Astrocyte (in vitro differentiated cells and primary cell): Measurements from ENCODE around the gene BATF2.

Experiments used
- EZH2 ChIP-seq: IDR thresholded peaks from 2 replicates; pipeline ENCODE4 v1.6.1; 2012; ENCODE audit warnings: mild to moderate bottlenecking, low read length, inconsistent platforms; ENCODE audit not compliant: insufficient read depth
- TF ChIP-seq, protein P1 (sequence below): IDR thresholded peaks from 2 replicates; pipeline ENCODE4 v1.5.1; 2011; ENCODE audit warnings: low read depth, mild to moderate bottlenecking, inconsistent platforms, low read length, moderate library complexity; ENCODE audit not compliant: insufficient read depth

DNA sequence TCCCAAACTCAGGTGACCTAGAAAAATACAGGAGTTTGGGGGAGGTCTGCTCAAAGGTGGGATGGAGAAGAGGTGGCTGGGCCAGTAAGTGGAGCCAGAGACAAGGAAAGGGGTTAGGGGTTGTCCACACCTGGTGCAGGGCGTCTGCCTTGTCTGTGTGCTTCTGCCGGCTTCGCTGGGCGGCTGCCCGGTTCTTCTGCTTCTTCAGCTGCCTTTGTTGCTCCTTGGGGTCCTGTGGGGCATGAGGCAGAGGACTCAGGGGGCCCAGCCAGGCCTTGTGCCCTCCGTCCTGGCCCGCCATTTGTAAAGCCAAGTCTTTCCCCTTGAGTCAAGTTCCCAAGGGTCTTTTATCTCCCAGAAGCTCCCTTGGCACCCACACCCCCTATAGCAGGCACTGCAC, 2.5 kb downstream of the BATF2 start:
- TF ChIP-seq, protein P1, sequence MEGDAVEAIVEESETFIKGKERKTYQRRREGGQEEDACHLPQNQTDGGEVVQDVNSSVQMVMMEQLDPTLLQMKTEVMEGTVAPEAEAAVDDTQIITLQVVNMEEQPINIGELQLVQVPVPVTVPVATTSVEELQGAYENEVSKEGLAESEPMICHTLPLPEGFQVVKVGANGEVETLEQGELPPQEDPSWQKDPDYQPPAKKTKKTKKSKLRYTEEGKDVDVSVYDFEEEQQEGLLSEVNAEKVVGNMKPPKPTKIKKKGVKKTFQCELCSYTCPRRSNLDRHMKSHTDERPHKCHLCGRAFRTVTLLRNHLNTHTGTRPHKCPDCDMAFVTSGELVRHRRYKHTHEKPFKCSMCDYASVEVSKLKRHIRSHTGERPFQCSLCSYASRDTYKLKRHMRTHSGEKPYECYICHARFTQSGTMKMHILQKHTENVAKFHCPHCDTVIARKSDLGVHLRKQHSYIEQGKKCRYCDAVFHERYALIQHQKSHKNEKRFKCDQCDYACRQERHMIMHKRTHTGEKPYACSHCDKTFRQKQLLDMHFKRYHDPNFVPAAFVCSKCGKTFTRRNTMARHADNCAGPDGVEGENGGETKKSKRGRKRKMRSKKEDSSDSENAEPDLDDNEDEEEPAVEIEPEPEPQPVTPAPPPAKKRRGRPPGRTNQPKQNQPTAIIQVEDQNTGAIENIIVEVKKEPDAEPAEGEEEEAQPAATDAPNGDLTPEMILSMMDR, result no peak
- no peak for TF ChIP-seq EZH2
